GM12878 (cell line): ENCODE data around the gene PSG1. TPM values are rescaled to one million over a fixed set of nuclear protein-coding genes. Genes with fewer than 3 reads are reported as not detected.

ENCODE experiments used
- CBX3 ChIP-seq: fragments of 200-600 bp; sonication (generic); IDR thresholded peaks from 2 replicates; pipeline ENCODE4 v1.6.1; 2016; ENCODE audit warnings: low read depth, borderline replicate concordance
- ETV6 ChIP-seq, 2 experiments: fragments of 450-650 bp in 1 of 2; IDR thresholded peaks in 1 of 2; conservative IDR thresholded peaks in 1 of 2; 2 replicates each; pipeline ENCODE4 v1.6.1; 2014; ENCODE audit warnings: antibody characterized with exemption in 1 of 2, borderline replicate concordance in 1 of 2, low read depth in 1 of 2, mild to moderate bottlenecking in 1 of 2, moderate library complexity in 1 of 2
- FOS ChIP-seq: IDR thresholded peaks from 3 replicates; pipeline ENCODE4 v1.6.1; 2011; ENCODE audit warnings: borderline replicate concordance; ENCODE audit not compliant: insufficient read length; ENCODE audit errors: extremely low read depth
- FOXM1 ChIP-seq: IDR thresholded peaks from 2 replicates; pipeline ENCODE4 v1.6.1; 2012; ENCODE audit warnings: low read depth, mild to moderate bottlenecking, inconsistent platforms, low read length, moderate library complexity
- IKZF1 ChIP-seq: fragments of 450-650 bp; conservative IDR thresholded peaks from 2 replicates; pipeline ENCODE4 v1.6.1; 2017; ENCODE audit warnings: antibody characterized with exemption, mild to moderate bottlenecking
- IKZF2 ChIP-seq, 2 experiments: fragments of 450-650 bp; IDR thresholded peaks; 2 replicates each; pipeline ENCODE4 v1.6.1; 2017; ENCODE audit warnings: mild to moderate bottlenecking in 2 of 2, moderate library complexity in 2 of 2
- POU2F2 ChIP-seq: IDR thresholded peaks from 3 replicates; pipeline ENCODE4 v1.6.1; 2011; ENCODE audit warnings: low read depth, mild to moderate bottlenecking, low read length, borderline replicate concordance
- PRDM15 ChIP-seq: fragments of 450-650 bp; formaldehyde crosslinking; IDR thresholded peaks from 2 replicates; pipeline ENCODE4 v1.4.0; 2020; ENCODE audit warnings: mild to moderate bottlenecking, moderate library complexity
- SMAD5 ChIP-seq: IDR thresholded peaks from 2 replicates; pipeline ENCODE4 v1.6.1; 2016; ENCODE audit warnings: antibody characterized with exemption, low read depth
- SP1 ChIP-seq: IDR thresholded peaks from one replicate; pipeline ENCODE4 v1.6.1; 2011; ENCODE audit warnings: low read depth, low read length
- SPI1 ChIP-seq: IDR thresholded peaks from 2 replicates; pipeline ENCODE4 v1.6.1; 2011; ENCODE audit warnings: low read depth, mild to moderate bottlenecking, low read length, moderate library complexity, borderline replicate concordance; ENCODE audit not compliant: insufficient read depth
- SRF ChIP-seq, 2 experiments: IDR thresholded peaks; 2 replicates each; pipeline ENCODE4 v1.6.1; 2011; ENCODE audit warnings: low read depth in 2 of 2, low read length in 2 of 2, mild to moderate bottlenecking in 1 of 2, moderate library complexity in 1 of 2
- ZSCAN29 ChIP-seq: fragments of 450-650 bp; IDR thresholded peaks from 2 replicates; pipeline ENCODE4 v1.6.1; 2017; ENCODE audit warnings: mild to moderate bottlenecking, moderate library complexity
- polyA plus RNA-seq, 11 experiments: library from polyadenylated mRNA; depleted of rRNA in 4 of 11; unstranded in 6 of 11; stranded (reverse) in 5 of 11; fragments of >200 nt; fragmentation: Nextera tagmentation in 4 of 11; fragmentation: Illumina TruSeq in 1 of 11; extraction: Ambion mirVana in 4 of 11; extraction: Trizol in 1 of 11; gene quantifications; 1 replicate in 1 of 11; 2 replicates in 10 of 11; pipeline versions ENCODE4 v1.2.1 to v1.2.3, GENCODE V29; 2011 to 2016; ENCODE audit warnings: inconsistent platforms in 2 of 11, missing spikeins in 2 of 11, low read depth in 1 of 11
- total RNA-seq, 4 experiments: library from RNA; depleted of rRNA in 3 of 4; stranded (reverse); fragments of >200 nt in 3 of 4; fragmentation: Illumina TruSeq in 1 of 4; extraction: Trizol in 1 of 4; gene quantifications; 2 replicates each; pipeline versions ENCODE4 v1.2.1 to v1.2.3, GENCODE V29; 2013 to 2021
- TF ChIP-seq, protein P1 (sequence below): IDR thresholded peaks from 2 replicates; pipeline ENCODE4 v1.6.1; 2012; ENCODE audit warnings: improper control_type of control experiment, low read depth, low read length; ENCODE audit not compliant: insufficient replicate concordance

PSG1 gene
- total and polyA plus RNA-seq, 10 of the 15 experiments (the other 5 are each of a cell fraction or from before 2014, with no cell fraction given): not detected

- TF ChIP-seq, protein P1, sequence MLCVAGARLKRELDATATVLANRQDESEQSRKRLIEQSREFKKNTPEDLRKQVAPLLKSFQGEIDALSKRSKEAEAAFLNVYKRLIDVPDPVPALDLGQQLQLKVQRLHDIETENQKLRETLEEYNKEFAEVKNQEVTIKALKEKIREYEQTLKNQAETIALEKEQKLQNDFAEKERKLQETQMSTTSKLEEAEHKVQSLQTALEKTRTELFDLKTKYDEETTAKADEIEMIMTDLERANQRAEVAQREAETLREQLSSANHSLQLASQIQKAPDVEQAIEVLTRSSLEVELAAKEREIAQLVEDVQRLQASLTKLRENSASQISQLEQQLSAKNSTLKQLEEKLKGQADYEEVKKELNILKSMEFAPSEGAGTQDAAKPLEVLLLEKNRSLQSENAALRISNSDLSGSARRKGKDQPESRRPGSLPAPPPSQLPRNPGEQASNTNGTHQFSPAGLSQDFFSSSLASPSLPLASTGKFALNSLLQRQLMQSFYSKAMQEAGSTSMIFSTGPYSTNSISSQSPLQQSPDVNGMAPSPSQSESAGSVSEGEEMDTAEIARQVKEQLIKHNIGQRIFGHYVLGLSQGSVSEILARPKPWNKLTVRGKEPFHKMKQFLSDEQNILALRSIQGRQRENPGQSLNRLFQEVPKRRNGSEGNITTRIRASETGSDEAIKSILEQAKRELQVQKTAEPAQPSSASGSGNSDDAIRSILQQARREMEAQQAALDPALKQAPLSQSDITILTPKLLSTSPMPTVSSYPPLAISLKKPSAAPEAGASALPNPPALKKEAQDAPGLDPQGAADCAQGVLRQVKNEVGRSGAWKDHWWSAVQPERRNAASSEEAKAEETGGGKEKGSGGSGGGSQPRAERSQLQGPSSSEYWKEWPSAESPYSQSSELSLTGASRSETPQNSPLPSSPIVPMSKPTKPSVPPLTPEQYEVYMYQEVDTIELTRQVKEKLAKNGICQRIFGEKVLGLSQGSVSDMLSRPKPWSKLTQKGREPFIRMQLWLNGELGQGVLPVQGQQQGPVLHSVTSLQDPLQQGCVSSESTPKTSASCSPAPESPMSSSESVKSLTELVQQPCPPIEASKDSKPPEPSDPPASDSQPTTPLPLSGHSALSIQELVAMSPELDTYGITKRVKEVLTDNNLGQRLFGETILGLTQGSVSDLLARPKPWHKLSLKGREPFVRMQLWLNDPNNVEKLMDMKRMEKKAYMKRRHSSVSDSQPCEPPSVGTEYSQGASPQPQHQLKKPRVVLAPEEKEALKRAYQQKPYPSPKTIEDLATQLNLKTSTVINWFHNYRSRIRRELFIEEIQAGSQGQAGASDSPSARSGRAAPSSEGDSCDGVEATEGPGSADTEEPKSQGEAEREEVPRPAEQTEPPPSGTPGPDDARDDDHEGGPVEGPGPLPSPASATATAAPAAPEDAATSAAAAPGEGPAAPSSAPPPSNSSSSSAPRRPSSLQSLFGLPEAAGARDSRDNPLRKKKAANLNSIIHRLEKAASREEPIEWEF: no peak
- TF ChIP-seq POU2F2 (no peak), FOS (no peak), CBX3 (no peak), ZSCAN29 (no peak), SMAD5 (no peak), SP1 (no peak), ETV6 (conservative IDR thresholded peaks at IDR 0.05 in 1 of 2, IDR thresholded peaks at IDR 0.05 in 1 of 2; ENCODE audit: borderline replicate concordance in 1 of 2, low read depth in 1 of 2) (no peak), FOXM1 (no peak), IKZF1 (no peak), SRF (IDR thresholded peaks at IDR 0.05; ENCODE audit: low read depth in 2 of 2, low read length in 2 of 2) (no peak), PRDM15 (CRISPR knock-in tag) (no peak), SPI1 (no peak), IKZF2 (IDR thresholded peaks at IDR 0.05) (no peak)
These were observed 49.4 kb upstream of the PSG1 start (continued) for GRCh38 chr19:42928896-42929295.
